NOMO-1 treated with dmso at 0.1 percent for 144 hours (cell line): ENCODE data around the gene TEF.

Source experiments
- DNase-seq: peaks from one replicate; lab custom pipeline; 2025; ENCODE audit not compliant: unreplicated experiment; lab: John Stamatoyannopoulos, UW

The TEF gene

GRCh38 chr22:41381329-41382097, at the start of gene TEF:
TSS of gene TEF (plus strand) at chr22:41381942. CDS start at chr22:41382045, 103 bp downstream.
- DNase-seq = peak; percentile 97

DNA sequence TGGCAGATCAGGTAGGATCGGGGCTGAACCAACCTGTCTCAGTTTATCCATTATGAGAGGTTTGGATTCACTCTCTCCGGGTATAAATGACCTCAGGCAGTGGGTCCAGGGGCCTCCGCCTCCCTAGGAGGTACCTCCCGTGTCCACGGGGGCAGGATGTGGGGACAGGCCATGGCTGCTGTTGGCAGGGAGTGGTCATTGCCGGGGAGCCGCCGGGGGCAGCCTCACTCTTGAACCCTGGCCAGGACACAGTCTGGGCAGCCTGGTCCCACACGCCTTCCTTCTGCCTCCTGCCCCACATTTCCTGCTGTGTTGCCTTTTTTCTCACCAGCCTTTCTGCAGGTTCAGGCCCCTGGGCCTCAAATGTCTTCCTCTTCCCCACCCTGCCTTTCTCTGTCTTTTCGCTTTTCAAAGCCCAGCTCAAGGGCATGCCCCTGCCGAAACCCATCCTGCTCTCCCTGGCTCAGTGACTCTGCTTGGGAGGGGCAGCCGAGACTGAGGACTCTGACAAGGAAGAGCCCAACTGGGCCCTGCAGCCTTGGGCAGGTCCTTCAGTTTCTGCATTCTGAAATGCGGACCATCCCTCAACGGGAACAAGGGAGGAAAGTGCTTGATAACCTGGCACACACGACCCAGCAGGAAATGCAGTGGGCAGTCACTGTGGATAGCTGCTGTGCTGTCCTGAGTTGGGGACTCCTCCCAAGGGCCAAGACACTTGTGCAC, 49.4 kb upstream of the TEF start:
- DNase-seq = no peak

DNA sequence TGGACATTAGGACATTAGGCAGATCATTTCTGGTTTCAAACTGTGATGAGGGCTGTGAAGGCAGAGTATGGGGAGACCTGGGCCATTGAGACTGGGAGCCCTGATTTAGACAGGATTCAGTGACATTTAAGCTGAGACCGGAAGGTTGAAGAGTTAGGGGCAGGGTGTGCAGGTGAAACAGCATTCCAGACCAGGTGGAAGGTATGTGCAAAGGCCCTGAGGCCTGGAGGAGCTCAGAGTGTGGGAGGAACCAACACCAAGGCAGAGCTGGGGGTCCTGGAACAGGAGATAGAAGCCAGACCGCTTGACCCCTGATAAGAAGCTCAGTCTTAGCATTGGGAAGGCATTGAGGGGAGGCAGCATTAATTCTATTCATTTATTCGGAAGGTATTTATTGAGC, 47.9 kb upstream of the TEF start:
- no peak for DNase-seq

- DNase-seq = no peak
Observed at GRCh38 chr22:41334215-41334614, 47.5 kb upstream of the TEF start.

DNA sequence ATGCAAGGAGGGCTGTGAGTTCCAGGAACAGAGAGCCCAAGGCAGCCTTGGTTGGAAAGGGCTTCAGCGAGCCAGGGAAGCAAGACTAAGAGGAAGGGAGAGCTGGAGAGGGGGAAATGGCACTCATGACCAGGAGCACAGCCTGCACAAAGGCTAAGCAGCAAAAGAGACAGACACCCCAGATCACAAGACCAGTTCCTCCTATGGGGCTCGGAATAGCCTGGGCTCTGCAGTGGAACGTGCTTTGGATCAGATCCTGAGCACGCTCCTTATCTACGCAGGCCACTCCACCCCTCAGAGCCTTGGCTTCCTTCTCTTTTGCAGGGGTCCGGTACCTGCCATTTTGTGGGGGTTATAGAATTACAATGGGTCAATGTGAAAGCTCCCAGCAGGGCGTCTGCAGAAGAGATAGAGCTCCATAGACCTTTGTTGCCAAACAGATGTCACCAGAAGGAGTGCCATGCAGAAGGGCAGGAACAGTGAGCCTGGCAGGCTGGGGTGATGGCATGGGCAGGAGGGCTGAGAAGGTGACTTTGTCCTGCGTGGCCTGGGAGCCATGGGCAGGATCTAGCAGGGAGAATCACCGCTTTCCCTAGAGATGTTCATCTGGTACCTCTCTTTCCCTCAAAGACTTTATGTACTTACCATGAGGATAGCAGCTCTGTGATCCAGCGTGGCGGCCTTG, 46.6 kb upstream of the TEF start:
- no peak for DNase-seq

GRCh38 chr22:41338614-41339212, 43.0 kb upstream of the TEF start:
- no peak for DNase-seq

DNA sequence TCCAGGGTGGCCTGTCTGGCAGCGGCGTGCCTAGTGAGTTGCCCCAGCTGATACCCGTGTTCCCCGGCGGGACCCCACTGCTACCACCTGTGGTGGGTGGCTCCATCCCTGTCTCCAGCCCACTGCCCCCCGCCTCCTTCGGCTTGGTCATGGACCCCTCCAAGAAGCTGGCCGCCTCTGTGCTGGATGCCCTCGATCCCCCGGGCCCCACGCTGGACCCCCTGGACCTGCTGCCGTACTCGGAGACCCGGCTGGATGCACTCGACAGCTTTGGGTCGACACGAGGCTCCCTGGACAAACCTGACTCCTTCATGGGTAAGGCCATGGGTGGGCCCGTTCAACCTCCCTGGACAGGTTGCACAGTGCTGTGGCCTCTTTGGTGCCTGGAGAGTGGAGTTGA, 41.9 kb upstream of the TEF start:
- DNase-seq = no peak

DNA sequence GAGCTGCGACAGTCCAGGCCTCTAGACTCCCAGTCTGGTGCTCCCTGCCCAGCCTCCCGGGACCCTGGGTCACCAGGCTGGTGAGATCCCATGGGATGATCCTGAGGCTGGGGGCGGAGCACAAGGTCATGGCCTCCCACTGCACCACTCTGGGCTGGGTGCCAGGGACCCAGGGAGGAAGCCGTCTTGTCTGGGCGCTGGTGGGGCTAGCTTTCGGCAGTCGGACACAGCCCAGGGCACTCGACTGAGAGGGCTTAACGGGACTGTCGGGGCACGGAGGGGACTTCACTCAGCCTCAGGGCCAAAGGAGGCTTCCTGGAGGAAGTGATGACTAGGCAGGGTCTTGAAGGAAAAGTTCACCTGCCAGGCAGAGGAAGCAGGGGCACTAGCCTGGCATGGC, 41.4 kb upstream of the TEF start:
- DNase-seq = no peak

- no peak for DNase-seq
Observed at GRCh38 chr22:41341012-41341411, 40.7 kb upstream of the TEF start.

DNA sequence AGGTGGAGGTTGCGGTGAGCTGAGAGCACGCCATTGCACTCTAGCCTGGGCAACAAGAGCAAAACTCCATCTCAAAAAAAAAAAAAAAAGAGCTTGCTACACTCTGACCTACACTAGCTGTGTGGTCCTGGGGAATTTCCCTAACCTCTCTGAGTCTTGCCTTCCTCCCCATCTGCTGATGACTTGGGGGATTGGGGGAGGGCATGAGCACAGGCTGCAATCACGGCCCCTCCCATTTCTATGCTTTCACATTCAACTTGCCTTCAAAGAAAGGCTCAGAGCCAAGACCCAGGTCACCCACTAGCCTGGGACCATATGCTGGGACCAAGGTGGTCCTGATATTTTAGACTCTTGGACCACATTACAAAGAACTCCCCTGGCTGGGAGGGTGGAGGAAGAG, 39.8 kb upstream of the TEF start:
- DNase-seq = no peak

DNA sequence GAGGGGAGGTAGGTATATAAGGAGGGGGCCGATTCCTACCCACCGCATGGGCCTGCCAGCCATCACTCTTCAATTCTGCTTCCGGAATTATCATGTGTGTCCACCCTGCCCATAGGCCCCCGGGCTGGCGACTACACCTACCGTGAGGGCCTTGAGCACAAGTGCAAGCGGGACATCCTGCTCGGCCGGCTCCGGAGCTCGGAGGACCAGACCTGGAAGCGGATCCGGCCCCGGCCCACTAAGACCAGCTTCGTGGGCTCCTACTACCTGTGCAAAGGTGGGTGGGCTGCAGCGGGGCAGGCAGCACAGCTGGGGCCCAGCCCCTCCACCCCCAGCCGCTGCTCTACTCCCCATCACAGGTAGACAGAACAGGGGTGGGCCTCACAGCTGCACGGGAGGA, 38.4 kb upstream of the TEF start:
- no peak for DNase-seq

DNA sequence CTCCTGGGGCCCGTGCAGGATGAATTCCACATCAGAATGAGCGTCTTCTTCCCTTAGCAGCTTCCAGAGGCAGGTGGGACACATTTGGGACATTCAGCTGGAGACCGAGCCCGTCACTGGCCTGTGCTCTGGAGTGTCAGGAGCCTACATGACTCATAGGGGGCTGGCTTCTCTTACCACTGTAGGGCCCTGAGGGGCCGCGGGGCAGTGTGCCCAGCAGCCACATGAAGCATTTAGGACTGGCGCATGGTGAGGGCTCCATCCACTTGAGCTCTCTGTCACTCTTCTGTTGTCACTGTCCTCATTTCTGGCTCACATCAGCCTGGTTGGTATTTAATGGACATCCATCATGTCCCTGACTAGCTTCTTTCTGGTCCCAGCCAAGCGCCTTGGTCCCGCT, 38.0 kb upstream of the TEF start:
- no peak for DNase-seq

DNA sequence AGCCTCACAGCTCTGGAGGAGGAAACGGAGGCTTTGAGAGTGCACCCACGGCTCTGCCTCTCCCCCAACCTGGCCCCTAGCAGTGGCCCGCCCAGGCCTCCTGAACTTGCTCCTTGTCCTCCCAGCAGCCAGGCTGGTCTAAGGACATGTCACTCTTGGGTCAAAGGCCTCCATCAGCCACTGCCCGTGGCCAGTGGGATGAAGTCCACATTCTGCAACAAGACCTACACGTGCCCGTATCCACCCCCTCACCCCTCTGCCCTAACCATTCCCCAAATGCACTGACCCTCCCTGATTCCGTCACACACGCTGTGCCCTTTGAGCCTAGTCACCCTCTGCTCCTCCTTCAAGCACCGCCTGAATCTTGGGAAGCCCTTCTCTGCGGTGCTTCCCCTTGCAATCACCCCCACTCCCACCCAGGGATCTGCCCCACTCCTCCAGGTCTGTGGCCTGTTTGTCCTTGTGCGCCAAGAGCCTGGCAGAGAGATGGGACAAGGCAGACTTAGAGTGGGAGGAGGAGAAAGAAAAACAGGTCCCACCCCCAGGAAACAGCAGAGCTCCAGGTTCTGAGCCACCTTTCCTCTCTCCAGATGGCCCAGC, 37.5 kb upstream of the TEF start:
- DNase-seq = no peak

DNA sequence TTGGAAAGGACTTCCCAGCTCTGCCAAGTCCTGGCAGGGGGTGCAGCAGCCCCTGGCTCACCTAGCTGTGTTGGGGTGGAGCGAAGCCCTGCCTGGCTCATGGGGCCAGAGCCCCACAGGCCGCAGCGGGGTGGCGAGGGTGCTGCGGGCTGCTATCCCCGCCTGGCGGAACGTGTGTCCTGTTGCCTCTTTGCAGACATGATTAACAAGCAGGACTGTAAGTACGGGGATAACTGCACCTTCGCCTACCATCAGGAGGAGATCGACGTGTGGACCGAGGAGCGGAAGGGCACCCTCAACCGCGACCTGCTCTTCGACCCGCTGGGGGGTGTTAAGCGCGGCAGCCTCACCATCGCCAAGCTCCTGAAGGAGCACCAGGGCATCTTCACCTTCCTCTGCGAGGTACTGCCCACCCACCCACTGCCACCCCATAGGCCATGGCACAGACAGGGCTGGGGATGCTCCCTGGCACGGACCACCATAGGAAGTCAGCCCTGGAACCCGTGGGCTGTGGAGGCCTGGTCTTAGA, 35.9 kb upstream of the TEF start:
- DNase-seq = no peak

DNA sequence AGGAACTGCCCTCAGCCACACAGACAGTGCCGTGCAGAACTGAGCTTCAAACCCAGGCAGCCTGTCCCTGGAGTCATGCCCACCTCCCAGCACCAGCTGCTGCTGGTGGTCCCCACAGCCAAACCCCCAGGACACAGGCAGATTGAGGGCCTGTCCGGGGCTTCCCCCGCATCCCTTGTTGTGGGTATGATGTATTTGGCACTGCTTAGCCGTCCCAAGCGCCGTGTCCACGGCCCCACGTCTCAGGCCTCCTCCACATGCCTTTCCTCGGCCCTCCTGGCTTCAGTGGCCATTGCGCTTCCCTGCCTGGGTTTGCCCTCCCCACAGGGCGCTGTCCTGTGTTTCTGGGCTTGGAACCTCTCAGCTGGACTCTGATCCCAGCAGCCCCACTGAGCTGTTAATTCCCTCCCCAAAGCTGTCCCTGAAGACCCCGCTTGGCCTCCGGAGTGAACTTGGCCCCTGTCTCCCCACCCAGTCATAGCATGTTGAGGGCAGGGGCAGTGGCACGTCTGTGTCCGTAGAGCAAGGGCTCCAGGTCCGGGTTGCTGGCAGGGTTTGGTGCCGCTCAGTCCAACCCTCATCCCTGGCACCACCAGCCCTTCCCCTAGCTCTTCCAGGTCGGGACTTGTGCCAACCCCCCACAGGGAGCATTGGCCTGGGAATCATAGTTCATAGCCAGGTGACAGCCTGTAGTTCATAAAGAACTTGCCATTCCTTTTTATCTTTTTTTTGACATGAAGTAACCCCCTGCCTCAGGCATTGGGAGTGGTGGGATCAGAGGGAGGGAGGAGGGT, 34.5 kb upstream of the TEF start:
- no peak for DNase-seq

DNA sequence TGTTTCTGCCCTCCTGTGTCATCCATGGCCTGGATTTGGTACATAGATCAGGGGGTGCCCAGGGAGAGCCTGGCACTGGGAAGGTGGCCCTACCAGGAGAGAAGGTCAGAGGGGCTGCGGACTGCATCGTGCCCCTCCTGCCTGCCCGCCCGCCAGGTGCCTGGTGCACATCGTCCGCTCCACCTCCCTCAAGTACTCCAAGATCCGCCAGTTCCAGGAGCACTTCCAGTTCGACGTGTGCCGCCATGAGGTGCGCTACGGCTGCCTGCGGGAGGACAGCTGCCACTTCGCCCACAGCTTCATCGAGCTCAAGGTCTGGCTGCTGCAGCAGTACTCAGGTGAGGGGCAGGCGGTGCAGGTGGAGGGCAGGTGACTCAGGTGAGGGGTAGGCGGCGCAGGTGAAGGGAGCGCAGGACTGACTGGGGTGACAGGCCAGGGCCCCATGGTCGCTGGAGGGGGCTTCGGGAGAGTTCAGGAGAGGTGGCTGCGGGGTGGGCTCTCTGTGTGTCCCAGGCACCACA, 32.7 kb upstream of the TEF start:
- DNase-seq = no peak

DNA sequence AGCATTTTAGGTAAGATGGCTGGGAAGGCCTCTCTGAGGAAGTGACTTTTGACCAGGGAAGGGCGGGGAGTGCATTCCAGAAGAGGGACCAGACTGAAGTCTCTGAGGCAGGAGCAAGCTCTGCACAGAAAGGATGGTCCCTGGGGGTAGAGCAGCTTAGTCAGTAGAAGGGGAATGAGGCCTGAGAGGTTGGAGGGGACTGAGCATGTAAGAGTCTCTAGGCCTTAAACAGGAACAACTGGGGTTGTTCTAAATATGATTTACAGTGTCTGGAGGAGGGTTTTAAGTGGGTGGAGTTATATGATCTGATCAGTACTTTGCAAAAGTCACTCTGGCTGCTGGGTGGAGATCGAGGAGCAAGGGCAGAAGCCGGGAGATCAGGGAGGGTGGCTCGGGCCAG, 31.7 kb upstream of the TEF start:
- no peak for DNase-seq

- DNase-seq = no peak
Observed at GRCh38 chr22:41351011-41351410, 30.7 kb upstream of the TEF start.

DNA sequence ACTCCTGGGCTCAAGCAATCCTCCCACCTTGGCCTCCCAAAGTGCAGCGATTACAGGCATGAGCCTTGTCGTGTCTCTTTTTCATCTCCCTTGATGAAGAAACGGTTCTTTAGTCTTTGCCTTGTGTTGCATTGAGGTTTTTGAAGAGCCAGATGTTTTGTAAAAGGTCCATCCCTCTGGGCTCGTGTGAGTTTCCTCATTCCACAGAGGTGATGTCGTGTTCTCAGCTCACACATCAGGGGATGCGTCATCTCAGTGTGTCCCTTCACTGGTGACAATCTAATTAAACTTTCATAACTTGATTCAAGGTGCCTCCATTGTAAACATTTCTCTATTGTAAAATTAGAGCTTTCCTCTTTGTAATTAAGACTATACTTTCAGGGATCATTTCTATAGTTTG, 29.7 kb upstream of the TEF start:
- DNase-seq = no peak
